ENCODE measurements around the gene TSFM.
"Not testable (repeated sequence)": the region's sequence is repeated elsewhere in the genome, so short reads cannot be mapped to it uniquely, and the experiment has no call there.

DNA sequence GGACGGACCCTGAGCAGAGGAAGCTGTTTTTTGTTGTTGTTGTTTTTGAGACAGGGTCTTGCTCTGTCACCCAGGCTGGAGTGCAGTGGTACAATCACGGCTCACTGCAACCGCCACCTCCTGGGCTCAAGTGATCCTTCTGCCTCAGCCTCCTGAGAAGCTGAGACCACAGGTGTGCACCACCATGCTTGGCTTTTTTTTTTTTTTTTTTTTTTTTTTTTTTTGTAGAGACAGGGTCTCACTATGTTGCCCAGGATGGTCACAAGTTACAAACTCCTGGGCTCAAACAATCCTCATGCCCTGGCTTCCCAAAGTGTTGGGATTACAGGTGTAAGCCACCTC is 35.4 kb downstream of the TSFM start:
- not testable (repeated sequence) for TF ChIP-seq CTCF (IDR thresholded peaks at IDR 0.05); ZFX (IDR thresholded peaks at IDR 0.05; ENCODE audit: borderline replicate concordance)

All from 22Rv1 (cell line).